Astrocyte (in vitro differentiated cells and primary cell): Measurements from ENCODE around the gene AMT. TPM values are rescaled to one million over a fixed set of nuclear protein-coding genes. Genes with fewer than 3 reads are reported as not detected.

Experiments used
- DNase-seq: peaks from one replicate; pipeline ENCODE4 v3.0.0-alpha.2; 2010; ENCODE audit warnings: low read depth
- FAIRE-seq: peaks from 2 replicates; lab custom pipeline; 2011; peaks lifted over from hg19 to GRCh38; lab: Jason Lieb, UNC
- H2AFZ ChIP-seq: 2 replicates; pipeline ENCODE4 v1.6.0; 2012; ENCODE audit warnings: low read depth, low read length, inconsistent platforms
- H3K27ac ChIP-seq: 2 replicates; pipeline ENCODE4 v1.5.1; 2011; ENCODE audit warnings: low read depth, low read length, inconsistent platforms
- H3K27me3 ChIP-seq: 2 replicates; pipeline ENCODE4 v1.6.0; 2011; ENCODE audit warnings: low read length, inconsistent platforms; ENCODE audit not compliant: insufficient read depth
- H3K36me3 ChIP-seq: 2 replicates; pipeline ENCODE4 v1.5.1; 2011; ENCODE audit warnings: low read length, inconsistent platforms; ENCODE audit not compliant: insufficient read depth
- H3K4me1 ChIP-seq: 2 replicates; pipeline ENCODE4 v1.5.1; 2011; ENCODE audit warnings: low read length, inconsistent platforms; ENCODE audit not compliant: insufficient read depth
- H3K4me2 ChIP-seq: 2 replicates; pipeline ENCODE4 v1.6.0; 2012; ENCODE audit warnings: low read length, inconsistent platforms
- H3K4me3 ChIP-seq: 2 replicates; pipeline ENCODE4 v1.5.1; 2011; ENCODE audit warnings: low read depth, mild to moderate bottlenecking, low read length, inconsistent platforms; ENCODE audit not compliant: insufficient read depth
- H3K79me2 ChIP-seq: 2 replicates; pipeline ENCODE4 v1.6.0; 2012; ENCODE audit warnings: mild to moderate bottlenecking, low read length, inconsistent platforms; ENCODE audit not compliant: insufficient read depth
- H3K9ac ChIP-seq: 2 replicates; pipeline ENCODE4 v1.6.0; 2012; ENCODE audit warnings: mild to moderate bottlenecking, low read length, inconsistent platforms
- H3K9me3 ChIP-seq: 2 replicates; pipeline ENCODE4 v1.5.1; 2012; ENCODE audit warnings: low read depth, mild to moderate bottlenecking, low read length, inconsistent platforms; ENCODE audit not compliant: insufficient read depth
- H4K20me1 ChIP-seq: 2 replicates; pipeline ENCODE4 v1.6.0; 2012; ENCODE audit warnings: low read length, inconsistent platforms; ENCODE audit not compliant: insufficient read depth
- H3K27ac Mint-ChIP-seq: one replicate; pipeline ENCODE4 v1.8.0; 2021; ENCODE audit warnings: mild to moderate bottlenecking, mixed read lengths; ENCODE audit not compliant: unreplicated experiment
- H3K27me3 Mint-ChIP-seq: one replicate; pipeline ENCODE4 v1.8.0; 2021; ENCODE audit warnings: low read depth, mixed read lengths; ENCODE audit not compliant: unreplicated experiment
- H3K36me3 Mint-ChIP-seq: one replicate; pipeline ENCODE4 v1.8.0; 2021; ENCODE audit warnings: low read depth, mixed read lengths; ENCODE audit not compliant: unreplicated experiment
- H3K4me1 Mint-ChIP-seq: one replicate; pipeline ENCODE4 v1.8.0; 2021; ENCODE audit warnings: low read depth, mixed read lengths; ENCODE audit not compliant: unreplicated experiment
- H3K4me3 Mint-ChIP-seq: one replicate; pipeline ENCODE4 v1.8.0; 2021; ENCODE audit warnings: mild to moderate bottlenecking, moderate library complexity, mixed read lengths; ENCODE audit not compliant: unreplicated experiment
- H3K9me3 Mint-ChIP-seq: one replicate; pipeline ENCODE4 v1.8.0; 2021; ENCODE audit warnings: mild to moderate bottlenecking, mixed read lengths; ENCODE audit not compliant: unreplicated experiment
- EZH2 ChIP-seq: IDR thresholded peaks from 2 replicates; pipeline ENCODE4 v1.6.1; 2012; ENCODE audit warnings: mild to moderate bottlenecking, low read length, inconsistent platforms; ENCODE audit not compliant: insufficient read depth
- total RNA-seq: library from RNA; stranded (reverse); gene quantifications from 2 replicates; pipeline ENCODE4 v1.2.1, GENCODE V29; 2021
- TF ChIP-seq, protein P1 (sequence below): IDR thresholded peaks from 2 replicates; pipeline ENCODE4 v1.5.1; 2011; ENCODE audit warnings: low read depth, mild to moderate bottlenecking, inconsistent platforms, low read length, moderate library complexity; ENCODE audit not compliant: insufficient read depth

The AMT gene
- total RNA-seq, 1 donor from 2014 or later, result 5.2 TPM

DNA sequence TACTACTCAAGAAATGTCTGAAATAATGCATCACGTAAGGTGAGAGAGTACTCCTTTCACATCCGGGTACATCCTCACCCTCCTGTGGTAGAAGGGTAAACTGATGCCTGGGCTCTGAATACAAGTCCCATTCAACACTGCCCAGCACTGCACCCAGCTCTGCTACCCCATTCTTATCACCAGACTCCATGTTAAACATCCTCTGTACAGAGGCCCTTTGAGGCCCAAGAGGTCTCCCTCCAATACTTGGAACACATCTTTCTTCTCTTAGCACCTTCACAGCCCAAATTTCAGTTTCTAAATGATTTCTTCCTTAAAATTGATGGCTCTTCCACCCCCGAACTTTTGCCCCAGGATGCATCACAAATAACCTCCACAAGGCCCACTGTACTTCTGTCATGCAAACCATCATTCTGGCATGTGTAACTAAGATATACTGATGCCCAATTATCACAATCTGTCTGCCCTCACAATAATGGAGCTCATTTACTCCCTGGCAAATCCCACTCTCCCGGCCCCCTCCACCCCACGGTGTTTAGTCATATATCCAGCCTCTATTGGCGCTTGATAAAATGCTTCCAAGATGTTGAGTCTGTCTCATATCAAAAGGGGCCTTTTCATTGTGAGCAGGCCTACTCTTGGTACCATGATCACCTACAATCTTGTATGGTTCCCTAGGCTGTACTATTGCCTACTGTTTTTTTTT lies 51.5 kb downstream of the AMT start:
- H4K20me1 ChIP-seq, result peaks cover 91% of the 10 kb centered on the region
- Mint-ChIP-seq H3K27me3 (no peaks in the 10 kb centered on the region), H3K4me1 (no peaks in the 10 kb centered on the region), H3K36me3 (peaks cover 30% of the 10 kb centered on the region), H3K4me3 (no peak overlapping the region), H3K9me3 (no peaks in the 10 kb centered on the region), H3K27ac (no peak overlapping the region)
- peaks cover 96% of the 10 kb centered on the region for H3K79me2 ChIP-seq
- no peak for TF ChIP-seq EZH2
- TF ChIP-seq, protein P1, sequence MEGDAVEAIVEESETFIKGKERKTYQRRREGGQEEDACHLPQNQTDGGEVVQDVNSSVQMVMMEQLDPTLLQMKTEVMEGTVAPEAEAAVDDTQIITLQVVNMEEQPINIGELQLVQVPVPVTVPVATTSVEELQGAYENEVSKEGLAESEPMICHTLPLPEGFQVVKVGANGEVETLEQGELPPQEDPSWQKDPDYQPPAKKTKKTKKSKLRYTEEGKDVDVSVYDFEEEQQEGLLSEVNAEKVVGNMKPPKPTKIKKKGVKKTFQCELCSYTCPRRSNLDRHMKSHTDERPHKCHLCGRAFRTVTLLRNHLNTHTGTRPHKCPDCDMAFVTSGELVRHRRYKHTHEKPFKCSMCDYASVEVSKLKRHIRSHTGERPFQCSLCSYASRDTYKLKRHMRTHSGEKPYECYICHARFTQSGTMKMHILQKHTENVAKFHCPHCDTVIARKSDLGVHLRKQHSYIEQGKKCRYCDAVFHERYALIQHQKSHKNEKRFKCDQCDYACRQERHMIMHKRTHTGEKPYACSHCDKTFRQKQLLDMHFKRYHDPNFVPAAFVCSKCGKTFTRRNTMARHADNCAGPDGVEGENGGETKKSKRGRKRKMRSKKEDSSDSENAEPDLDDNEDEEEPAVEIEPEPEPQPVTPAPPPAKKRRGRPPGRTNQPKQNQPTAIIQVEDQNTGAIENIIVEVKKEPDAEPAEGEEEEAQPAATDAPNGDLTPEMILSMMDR, result no peak
- H3K36me3 ChIP-seq, result peaks cover 43% of the 10 kb centered on the region
- FAIRE-seq (no peak), DNase-seq (no peak)
- no peaks in the 10 kb centered on the region for H3K27me3 ChIP-seq
- H3K4me3 ChIP-seq, result no peak overlapping the region
- H2AFZ ChIP-seq, result no peak overlapping the region
- H3K9ac ChIP-seq, result no peak overlapping the region
- H3K4me1 ChIP-seq, result no peaks in the 10 kb centered on the region
- H3K27ac ChIP-seq, result no peak overlapping the region
- H3K9me3 ChIP-seq, result no peaks in the 10 kb centered on the region
- no peak overlapping the region for H3K4me2 ChIP-seq

Other genes with a start within 250 kb of the AMT start
- 3.5 and 4.8 TPM in 2 replicates for gene C3orf62, start 145.2 kb downstream of the AMT start, total RNA-seq
- 31.8 and 33.8 TPM in 2 replicates for gene USP4, start 82.4 kb downstream of the AMT start, total RNA-seq
- gene GPX1, start 64.1 kb downstream of the AMT start, total RNA-seq, result 208 and 268 TPM in 2 replicates
- gene RHOA, start 10.5 kb downstream of the AMT start, total RNA-seq, result 538 and 553 TPM in 2 replicates
- 14.7 and 15.3 TPM in 2 replicates for gene TCTA, start 10.1 kb downstream of the AMT start, total RNA-seq
- gene NICN1, start 6.9 kb upstream of the AMT start, total RNA-seq, result 19.8 and 20.1 TPM in 2 replicates
- 64.3 and 84.3 TPM in 2 replicates for gene DAG1, start 47.8 kb upstream of the AMT start, total RNA-seq
- 0.75 and 0.86 TPM in 2 replicates for gene BSN, start 132.0 kb upstream of the AMT start, total RNA-seq